H1 (cell line): Measurements from ENCODE around the gene PRRC2C. TPM values are rescaled to one million over a fixed set of nuclear protein-coding genes. Genes with fewer than 3 reads are reported as not detected.

Experiments used
- CTCF ChIA-PET: fragments of 300-600 bp; sonication (Branson Sonifier 250); formaldehyde crosslinking; loops from one replicate; lab custom pipeline; 2021; ENCODE audit not compliant: partially characterized antibody; lab: Charles Lee
- POLR2A ChIA-PET: fragments of 300-600 bp; sonication (Branson Sonifier 250); formaldehyde crosslinking; loops from one replicate; lab custom pipeline; 2021; ENCODE audit warnings: inconsistent platforms; ENCODE audit not compliant: partially characterized antibody; lab: Charles Lee
- DNase-seq, 2 experiments: peaks; one replicate each; pipeline versions ENCODE4 v3.0.0 to v3.0.0-alpha.2; 2010 to 2022; ENCODE audit warnings: low spot score in 2 of 2, low read depth in 1 of 2, mixed read lengths in 1 of 2
- FAIRE-seq: peaks from 2 replicates; lab custom pipeline; 2011; peaks lifted over from hg19 to GRCh38; lab: Jason Lieb, UNC
- H2AFZ ChIP-seq: 2 replicates; pipeline ENCODE4 v1.8.1; 2012; ENCODE audit warnings: low read length, inconsistent platforms
- H2AK5ac ChIP-seq: 2 replicates; pipeline ENCODE4 v1.6.1; 2013; ENCODE audit warnings: low read depth, low read length
- H2BK120ac ChIP-seq: replicated peaks from 2 replicates; pipeline ENCODE3; 2013; ENCODE audit warnings: low read depth, low read length, inconsistent platforms
- H2BK12ac ChIP-seq: 2 replicates; pipeline ENCODE4 v1.6.1; 2013; ENCODE audit warnings: low read depth, low read length
- H2BK15ac ChIP-seq: 2 replicates; pipeline ENCODE4 v1.6.1; 2013; ENCODE audit warnings: low read length
- H2BK20ac ChIP-seq: 2 replicates; pipeline ENCODE4 v1.6.1; 2013; ENCODE audit warnings: low read length
- H2BK5ac ChIP-seq: 2 replicates; pipeline ENCODE4 v1.6.1; 2013; ENCODE audit warnings: low read depth, low read length
- H3K14ac ChIP-seq: 2 replicates; pipeline ENCODE4 v1.6.1; 2013; ENCODE audit warnings: inconsistent platforms; ENCODE audit not compliant: insufficient read length
- H3K18ac ChIP-seq: 2 replicates; pipeline ENCODE4 v1.6.1; 2013; ENCODE audit warnings: low read length; ENCODE audit errors: extremely low read depth
- H3K23ac ChIP-seq: 2 replicates; pipeline ENCODE4 v1.6.1; 2013; ENCODE audit warnings: inconsistent platforms; ENCODE audit not compliant: insufficient read length
- H3K23me2 ChIP-seq: 2 replicates; pipeline ENCODE4 v1.6.1; 2013; ENCODE audit warnings: low read depth, low read length
- H3K27ac ChIP-seq: 2 replicates; pipeline ENCODE4 v1.6.1; 2011; ENCODE audit warnings: low read depth, low read length, inconsistent platforms
- H3K27me3 ChIP-seq, 4 experiments: replicated peaks in 1 of 4; 1 replicate in 1 of 4; 2 replicates in 3 of 4; pipeline versions ENCODE4 v1.6.1 to v1.8.1; 2011 to 2013; ENCODE audit warnings: low read length in 3 of 4, mild to moderate bottlenecking in 3 of 4, inconsistent platforms in 2 of 4, mixed read lengths in 2 of 4, moderate library complexity in 1 of 4; ENCODE audit not compliant: control insufficient read depth in 3 of 4, insufficient read depth in 3 of 4; ENCODE audit errors: extremely low read depth in 1 of 4
- H3K36me3 ChIP-seq, 4 experiments: 2 replicates each; pipeline versions ENCODE4 v1.6.1 to v1.8.1; 2011 to 2013; ENCODE audit warnings: mild to moderate bottlenecking in 4 of 4, low read length in 3 of 4, moderate library complexity in 2 of 4, control low read depth in 1 of 4, inconsistent platforms in 1 of 4; ENCODE audit not compliant: insufficient read depth in 4 of 4, control insufficient read depth in 2 of 4
- H3K4ac ChIP-seq: replicated peaks from 2 replicates; pipeline ENCODE3; 2013; ENCODE audit warnings: low read length, low read depth, mixed read lengths, inconsistent platforms; ENCODE audit not compliant: insufficient read length
- H3K4me1 ChIP-seq, 4 experiments: replicated peaks in 1 of 4; 1 replicate in 1 of 4; 2 replicates in 3 of 4; pipeline versions ENCODE4 v1.6.1 to v1.8.1; 2011 to 2013; ENCODE audit warnings: low read length in 3 of 4, inconsistent platforms in 2 of 4, mixed read lengths in 1 of 4; ENCODE audit not compliant: insufficient read depth in 4 of 4, control insufficient read depth in 3 of 4
- H3K4me2 ChIP-seq, 2 experiments: 2 replicates each; pipeline versions ENCODE4 v1.6.1 to v1.8.1; 2011 to 2013; ENCODE audit warnings: low read depth in 2 of 2, low read length in 2 of 2, control low read depth in 1 of 2, inconsistent platforms in 1 of 2, mild to moderate bottlenecking in 1 of 2; ENCODE audit not compliant: insufficient read depth in 1 of 2
- H3K4me3 ChIP-seq, 4 experiments: fragments of 200-600, 300-600 bp in 1 of 4; sonication (generic), shearing (Covaris generic), sonication (Bioruptor Twin) in 1 of 4; 2 replicates each; pipeline versions ENCODE4 v1.5.1 to v1.8.1; 2011 to 2016; ENCODE audit warnings: low read length in 4 of 4, low read depth in 3 of 4, control low read depth in 2 of 4, inconsistent platforms in 2 of 4, mild to moderate bottlenecking in 2 of 4, mixed read lengths in 1 of 4, moderate library complexity in 1 of 4; ENCODE audit not compliant: insufficient read depth in 2 of 4; ENCODE audit errors: extremely low read depth in 1 of 4
- H3K56ac ChIP-seq: replicated peaks from 2 replicates; pipeline ENCODE3; 2013; ENCODE audit warnings: low read depth, mild to moderate bottlenecking, mixed read lengths, low read length, inconsistent platforms; ENCODE audit not compliant: insufficient read length
- H3K79me1 ChIP-seq: 2 replicates; pipeline ENCODE4 v1.6.1; 2013; ENCODE audit warnings: low read depth, low read length, control low read depth
- H3K79me2 ChIP-seq, 2 experiments: 2 replicates each; pipeline versions ENCODE4 v1.6.1 to v1.8.1; 2012 to 2013; ENCODE audit warnings: low read length in 2 of 2, mild to moderate bottlenecking in 2 of 2, inconsistent platforms in 1 of 2; ENCODE audit not compliant: insufficient read depth in 2 of 2, control insufficient read depth in 1 of 2
- H3K9ac ChIP-seq, 4 experiments: replicated peaks in 1 of 4; 1 replicate in 1 of 4; 2 replicates in 3 of 4; pipeline versions ENCODE4 v1.6.1 to v1.8.1; 2011 to 2013; ENCODE audit warnings: low read depth in 3 of 4, low read length in 3 of 4, control low read depth in 2 of 4, mild to moderate bottlenecking in 2 of 4, moderate library complexity in 2 of 4, inconsistent platforms in 1 of 4; ENCODE audit errors: extremely low read depth in 1 of 4
- H3K9me3 ChIP-seq, 2 experiments: 2 replicates each; pipeline versions ENCODE4 v1.6.1 to v1.8.1; 2012 to 2013; ENCODE audit warnings: mild to moderate bottlenecking in 2 of 2, moderate library complexity in 2 of 2, control low read depth in 1 of 2, inconsistent platforms in 1 of 2, low read depth in 1 of 2, low read length in 1 of 2, mixed read lengths in 1 of 2; ENCODE audit not compliant: insufficient read depth in 2 of 2
- H4K20me1 ChIP-seq, 2 experiments: replicated peaks in 1 of 2; 2 replicates each; pipeline versions ENCODE3 to v1.8.1; 2011 to 2013; ENCODE audit warnings: inconsistent platforms in 2 of 2, low read length in 2 of 2, mild to moderate bottlenecking in 1 of 2; ENCODE audit not compliant: insufficient read depth in 2 of 2, control insufficient read depth in 1 of 2
- H4K5ac ChIP-seq: 2 replicates; pipeline ENCODE4 v1.6.1; 2013; ENCODE audit warnings: low read length, low read depth, mixed read lengths, inconsistent platforms; ENCODE audit not compliant: insufficient read length
- H4K8ac ChIP-seq: 2 replicates; pipeline ENCODE4 v1.8.0; 2013; ENCODE audit warnings: mild to moderate bottlenecking, moderate library complexity, low read length, inconsistent platforms; ENCODE audit not compliant: insufficient read depth; ENCODE audit errors: extremely low read depth
- H4K91ac ChIP-seq: replicated peaks from 2 replicates; pipeline ENCODE3; 2013; ENCODE audit warnings: low read length, mixed read lengths, inconsistent platforms; ENCODE audit not compliant: insufficient read length
- WGBS, 2 experiments: shearing (Covaris generic) in 1 of 2; methylation state at CpG; one replicate each; pipeline versions ENCODE4 v1.1.6 to v1.1.7; 2013 to 2015; ENCODE audit warnings: low lambda C conversion rate in 2 of 2, mixed read lengths in 2 of 2, inconsistent platforms in 1 of 2, low coverage in 1 of 2, missing lambda C conversion rate in 1 of 2; ENCODE audit not compliant: insufficient replicate concordance in 2 of 2, insufficient coverage in 1 of 2, insufficient read length in 1 of 2; ENCODE audit errors: extremely low coverage in 1 of 2, missing lambda C conversion rate in 1 of 2; 5-methylcytosine and 5-hydroxymethylcytosine counted together
- polyA plus RNA-seq, 7 experiments: library from polyadenylated mRNA; depleted of rRNA in 3 of 7; stranded (reverse) in 5 of 7; unstranded in 2 of 7; fragments of >200 nt in 5 of 7; fragments of 200-250 nt in 2 of 7; gene quantifications; 1 replicate in 5 of 7; 2 replicates in 1 of 7; 4 replicates in 1 of 7; pipeline versions ENCODE4 v1.2.1 to v1.2.3, GENCODE V29; 2011 to 2013; ENCODE audit warnings: missing spikeins in 2 of 7, mixed read lengths in 2 of 7
- total RNA-seq: library from RNA; stranded (reverse); fragmentation: NEBNext Ultra II Directional; extraction: Animal tissue kit (Norgen Biotek cat#: 25700); gene quantifications from 2 replicates; pipeline ENCODE4 v1.2.1, GENCODE V29; 2021

PRRC2C gene
- total and polyA plus RNA-seq, 2 of the 8 experiments (the other 6 are each of a cell fraction or from before 2014, with no cell fraction given): 125 to 264 TPM

- no peak overlapping the region for H3K4me3 ChIP-seq
- no peak overlapping the region for H3K56ac ChIP-seq
- no peak overlapping the region for H2BK120ac ChIP-seq
- no peak overlapping the region for H3K4me2 ChIP-seq
- ChIA-PET POLR2A (no interaction called here), CTCF (interaction anchor here (0.6 kb wide), 1 partner anchor 13 kb away, joined by 3 read pairs; no protein-coding TSS in a partner anchor)
- H4K8ac ChIP-seq: no peak overlapping the region
- no peaks in the 10 kb centered on the region for H3K9me3 ChIP-seq
- H3K14ac ChIP-seq: no peak overlapping the region
- H3K27ac ChIP-seq: no peak overlapping the region
- no peaks in the 10 kb centered on the region for H4K20me1 ChIP-seq
- H2AFZ ChIP-seq: no peak overlapping the region
- H3K23ac ChIP-seq: no peak overlapping the region
- H3K27me3 ChIP-seq: no peaks in the 10 kb centered on the region
- DNase-seq: no peak
- H3K18ac ChIP-seq: no peak overlapping the region
- no peaks in the 10 kb centered on the region for H3K79me2 ChIP-seq
- H3K36me3 ChIP-seq: no peaks in the 10 kb centered on the region
- H4K91ac ChIP-seq: no peak overlapping the region
- H3K23me2 ChIP-seq: no peaks in the 10 kb centered on the region
- no peaks in the 10 kb centered on the region for H3K79me1 ChIP-seq
- H3K9ac ChIP-seq: no peak overlapping the region
- no peak overlapping the region for H2BK12ac ChIP-seq
- H2AK5ac ChIP-seq: no peak overlapping the region
- no peak for FAIRE-seq
- no peak overlapping the region for H2BK20ac ChIP-seq
- no peak overlapping the region for H4K5ac ChIP-seq
- no peaks in the 10 kb centered on the region for H3K4me1 ChIP-seq
- 64% methylated on average over 3 of the region's 3 CpGs; no CpG with 5 or more reads in 1 of the 2 experiments for WGBS, 2 experiments
- H2BK15ac ChIP-seq: no peak overlapping the region
- H2BK5ac ChIP-seq: no peak overlapping the region
- no peak overlapping the region for H3K4ac ChIP-seq
These were observed 17.1 kb upstream of the PRRC2C start for GRCh38 chr1:171468120-171468750.
